ENCODE measurements around the gene TCAIM. TPM values are rescaled to one million over a fixed set of nuclear protein-coding genes. Genes with fewer than 3 reads are reported as not detected.

TCAIM gene
- total and polyA plus RNA-seq, 2 experiments from 2014 or later = 10.3 to 26.0 TPM

- no peaks in the 10 kb centered on the region for H3K36me3 Mint-ChIP-seq (ENCODE audit: low read depth)
- H3K4me3 Mint-ChIP-seq = no peak overlapping the region
- H3K9me3 Mint-ChIP-seq = no peaks in the 10 kb centered on the region
- H3K27ac ChIP-seq (ENCODE audit: low read depth) = no peak overlapping the region
- no peak overlapping the region for H2AFZ ChIP-seq
- H3K27me3 Mint-ChIP-seq (ENCODE audit: insufficient read depth, low read depth, poor library complexity) = peaks cover 2% of the 10 kb centered on the region
- no peaks in the 10 kb centered on the region for H3K4me1 ChIP-seq (ENCODE audit: insufficient read depth)
- no peak overlapping the region for H3K4me3 ChIP-seq
- H3K4me1 Mint-ChIP-seq = peaks cover 7% of the 10 kb centered on the region; the same call in 1 of the 3 replicates
- H3K36me3 ChIP-seq (ENCODE audit: insufficient read depth) = no peaks in the 10 kb centered on the region
- DNase-seq (ENCODE audit: low spot score) = no peak
- H3K27ac Mint-ChIP-seq = no peak overlapping the region
- no peak overlapping the region for H3K4me2 ChIP-seq
- no peaks in the 10 kb centered on the region for H3K9me2 ChIP-seq (ENCODE audit: insufficient read depth)
- H4K20me1 ChIP-seq (replicated peaks; ENCODE audit: insufficient read depth) = no peaks in the 10 kb centered on the region
- H3K27me3 ChIP-seq (ENCODE audit: insufficient read depth) = no peaks in the 10 kb centered on the region
- H3F3A ChIP-seq (replicated peaks; ENCODE audit: low read depth) = no peaks in the 10 kb centered on the region
- H3K79me2 ChIP-seq (replicated peaks; ENCODE audit: insufficient read depth) = no peaks in the 10 kb centered on the region
- ATAC-seq = no peak; the same call in 2 of the 3 replicates
- no peak for TF ChIP-seq CREB1 (CRISPR knock-in tag; IDR thresholded peaks at IDR 0.05; ENCODE audit: low read depth)
- TF ChIP-seq CTCF (conservative IDR thresholded peaks at IDR 0.05; ENCODE audit: low read depth in 2 of 2) = peak in 1 of 2 experiments; percentile 19; a peak in 1 of 4 replicates
Observed at GRCh38 chr3:44409640-44410410, 71.3 kb downstream of the TCAIM start.

GRCh38 chr3:44411031-44411645 lies 72.6 kb downstream of the TCAIM start:
- Histone ChIP-seq H3K9me2 (ENCODE audit: insufficient read depth) (no peaks in the 10 kb centered on the region), H3K4me1 (ENCODE audit: insufficient read depth) (no peaks in the 10 kb centered on the region), H4K20me1 (replicated peaks; ENCODE audit: insufficient read depth) (no peaks in the 10 kb centered on the region), H3K36me3 (ENCODE audit: insufficient read depth) (no peaks in the 10 kb centered on the region), H3K79me2 (replicated peaks; ENCODE audit: insufficient read depth) (no peaks in the 10 kb centered on the region), H3K4me2 (no peak overlapping the region), H3K4me3 (no peak overlapping the region), H2AFZ (no peak overlapping the region), H3K27me3 (ENCODE audit: insufficient read depth) (no peaks in the 10 kb centered on the region), H3F3A (replicated peaks; ENCODE audit: low read depth) (no peaks in the 10 kb centered on the region), H3K27ac (ENCODE audit: low read depth) (no peak overlapping the region)
- no peak for DNase-seq (ENCODE audit: low spot score)
- Mint-ChIP-seq H3K27ac (no peak overlapping the region), H3K4me3 (no peak overlapping the region), H3K36me3 (ENCODE audit: low read depth) (no peaks in the 10 kb centered on the region), H3K4me1 (peaks cover 7% of the 10 kb centered on the region; the same call in 1 of the 3 replicates), H3K27me3 (ENCODE audit: insufficient read depth, low read depth, poor library complexity) (peaks cover 2% of the 10 kb centered on the region), H3K9me3 (no peaks in the 10 kb centered on the region)
- ATAC-seq = no peak
- TF ChIP-seq EZH2phosphoT487 (IDR thresholded peaks at IDR 0.05; ENCODE audit: unreplicated experiment) = no peak
- no peak for TF ChIP-seq CTCF (conservative IDR thresholded peaks at IDR 0.05; ENCODE audit: low read depth in 2 of 2)
- no peak for TF ChIP-seq JUNB (IDR thresholded peaks at IDR 0.05; ENCODE audit: unreplicated experiment)
- no peak for TF ChIP-seq ZNF331 (CRISPR knock-in tag; IDR thresholded peaks at IDR 0.05; ENCODE audit: low read depth)
- no peak for TF ChIP-seq POLR2AphosphoS5 (IDR thresholded peaks at IDR 0.05; ENCODE audit: low read depth)
- no peak for TF ChIP-seq ZNF462 (CRISPR knock-in tag; IDR thresholded peaks at IDR 0.05)
- no peak for TF ChIP-seq NANOG (IDR thresholded peaks at IDR 0.05; ENCODE audit: borderline replicate concordance)
- no peak for TF ChIP-seq STAT1 (IDR thresholded peaks at IDR 0.05; ENCODE audit: unreplicated experiment)

Measured in GM23338 (cell line).